ENCODE measurements around the gene TMX2.

- TF ChIP-seq GLIS3 (CRISPR knock-in tag; IDR thresholded peaks at IDR 0.05): no peak
- no peak for TF ChIP-seq ZC3H10 (CRISPR knock-in tag; IDR thresholded peaks at IDR 0.05)
Observed at GRCh38 chr11:57781529-57781943, 69.1 kb downstream of the TMX2 start.
